K562 (cell line): Measurements from ENCODE around the gene LIMK1. TPM values are rescaled to one million over a fixed set of nuclear protein-coding genes. Genes with fewer than 3 reads are reported as not detected.

Source experiments
- CTBP1 ChIP-seq: fragments of 450-650 bp; IDR thresholded peaks from 2 replicates; pipeline ENCODE4 v1.6.1; 2016; ENCODE audit warnings: borderline replicate concordance
- EP300 ChIP-seq: IDR thresholded peaks from 2 replicates; pipeline ENCODE4 v1.6.1; 2012; ENCODE audit warnings: low read length, improper control_type of control experiment
- HMBOX1 ChIP-seq: sonication (generic); IDR thresholded peaks from 2 replicates; pipeline ENCODE4 v1.6.1; 2016
- NCOA4 ChIP-seq: fragments of 450-650 bp; IDR thresholded peaks from 2 replicates; pipeline ENCODE4 v1.6.1; 2018; ENCODE audit warnings: mild to moderate bottlenecking; ENCODE audit not compliant: partially characterized antibody
- REST ChIP-seq, 2 experiments: fragments of 450-650 bp; formaldehyde crosslinking in 1 of 2; IDR thresholded peaks; 2 replicates each; pipeline versions ENCODE4 v1.4.0 to v1.6.1; 2014 to 2020; ENCODE audit warnings: mild to moderate bottlenecking in 2 of 2, borderline replicate concordance in 1 of 2, low read depth in 1 of 2
- SMARCA4 ChIP-seq: fragments of 450-650 bp; IDR thresholded peaks from 2 replicates; pipeline ENCODE4 v1.6.1; 2016
- ZNF24 ChIP-seq: fragments of 450-650 bp; IDR thresholded peaks from 2 replicates; pipeline ENCODE4 v1.6.1; 2016
- polyA plus RNA-seq, 8 experiments: library from polyadenylated mRNA; depleted of rRNA in 4 of 8; stranded (reverse) in 5 of 8; unstranded in 3 of 8; fragments of >200 nt; fragmentation: Nextera tagmentation in 2 of 8; fragmentation: Illumina TruSeq in 1 of 8; extraction: Ambion mirVana in 2 of 8; extraction: Trizol in 1 of 8; gene quantifications; 2 replicates each; pipeline versions ENCODE4 v1.2.1 to v1.2.3, GENCODE V29; 2011 to 2014; ENCODE audit warnings: inconsistent platforms in 1 of 8, missing spikeins in 1 of 8
- total RNA-seq, 7 experiments: library from RNA; depleted of rRNA in 6 of 7; stranded (reverse); fragments of >200 nt in 6 of 7; fragmentation: Illumina TruSeq in 2 of 7; extraction: Trizol in 2 of 7; gene quantifications; 2 replicates each; pipeline versions ENCODE4 v1.2.1 to v1.2.3, GENCODE V29; 2011 to 2021; ENCODE audit warnings: low replicate concordance in 1 of 7

The LIMK1 gene
- total and polyA plus RNA-seq, 9 of the 15 experiments (the other 6 are each of a cell fraction or from before 2014, with no cell fraction given), result 0.14 to 30.0 (median 15.9) TPM

DNA sequence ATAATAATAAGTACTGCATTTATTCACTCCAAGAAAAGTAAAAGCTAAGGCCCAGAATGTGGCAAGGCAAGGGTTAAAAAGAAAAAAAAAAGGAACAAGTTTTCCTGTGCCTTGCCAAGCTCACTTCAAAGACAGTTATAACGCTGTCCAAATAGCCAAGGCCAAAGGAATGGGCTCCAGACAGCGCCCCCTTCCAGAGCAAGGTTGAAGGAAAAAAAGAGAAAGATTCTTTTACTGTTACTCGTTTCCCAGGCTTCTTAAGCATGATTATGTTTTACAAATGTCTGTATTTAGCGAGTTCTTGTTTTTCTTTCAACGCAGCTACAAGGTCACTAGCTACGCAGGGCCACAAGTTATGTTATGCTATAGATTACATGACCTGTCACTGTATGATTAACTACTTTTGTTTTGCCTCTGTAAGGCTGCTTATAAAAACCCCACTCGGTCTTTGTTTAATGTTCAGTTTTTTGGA lies 81.4 kb downstream of the LIMK1 start (continued):
- TF ChIP-seq REST (IDR thresholded peaks at IDR 0.05; ENCODE audit: borderline replicate concordance), result peak; percentile 78
- no peak for TF ChIP-seq REST (CRISPR knock-in tag; IDR thresholded peaks at IDR 0.05; ENCODE audit: low read depth)
- TF ChIP-seq ZNF24, result peak; percentile 16; the same call in 1 of the 2 replicates
- TF ChIP-seq HMBOX1, result peak; percentile 51; the same call in 1 of the 2 replicates
- 0 out of 2 replicates have a peak, but pooled peaks have one; percentile 26 for TF ChIP-seq CTBP1
- TF ChIP-seq EP300, result peak; percentile 52
- TF ChIP-seq SMARCA4, result peak; percentile 72
- TF ChIP-seq NCOA4, result no peak
